ENCODE measurements around the gene PCDH1. TPM values are rescaled to one million over a fixed set of nuclear protein-coding genes. Genes with fewer than 3 reads are reported as not detected.

The PCDH1 gene
- total RNA-seq, 1 experiment from 2014 or later: 146 TPM

DNA sequence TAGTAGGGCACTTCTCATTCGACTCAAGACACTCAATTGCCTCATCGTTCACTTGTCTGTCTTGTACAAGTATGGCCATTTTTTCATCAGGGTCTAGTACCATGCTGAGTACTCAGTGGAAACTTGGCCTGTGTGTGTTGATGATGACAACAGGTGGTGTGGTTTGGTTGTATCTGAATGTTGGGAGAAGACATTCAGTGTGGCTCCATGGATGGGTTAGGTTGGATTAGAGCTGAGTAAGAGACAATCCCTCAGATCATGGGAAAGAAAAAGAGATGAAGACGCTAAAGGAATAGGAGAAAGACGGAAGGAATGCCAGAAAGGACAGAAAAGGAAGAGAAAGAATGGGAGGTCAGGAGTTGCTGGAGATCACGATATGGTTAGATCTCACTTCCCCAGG is 17.0 kb downstream of the PCDH1 start:
- CTCF ChIA-PET: no interaction called here
- Mint-ChIP-seq H3K4me1 (ENCODE audit: low read depth, unreplicated experiment) (peaks cover 50% of the 10 kb centered on the region), H3K27ac (ENCODE audit: unreplicated experiment) (peak overlapping the region; percentile 3), H3K27me3 (ENCODE audit: unreplicated experiment) (no peaks in the 10 kb centered on the region), H3K36me3 (ENCODE audit: insufficient read depth, unreplicated experiment) (peaks cover 78% of the 10 kb centered on the region), H3K4me3 (ENCODE audit: low read depth, unreplicated experiment) (no peak overlapping the region), H3K9me3 (ENCODE audit: low read depth, unreplicated experiment) (no peaks in the 10 kb centered on the region)
- BruUV-seq (replicated peaks): no TSS peak
- intact Hi-C loops (cut with micrococcal nuclease; ENCODE audit: unreplicated experiment): no loop called here
- TF ChIP-seq CTCF (IDR thresholded peaks at IDR 0.05; ENCODE audit: unreplicated experiment): no peak
- DNase-seq: no peak

- H3K27me3 Mint-ChIP-seq (ENCODE audit: unreplicated experiment): no peaks in the 10 kb centered on the region
- peak overlapping the region; percentile 1 for H3K27ac Mint-ChIP-seq (ENCODE audit: unreplicated experiment)
- DNase-seq: no peak
- intact Hi-C loops (cut with micrococcal nuclease; ENCODE audit: unreplicated experiment): no loop called here
- BruUV-seq (replicated peaks): no TSS peak
- H3K4me1 Mint-ChIP-seq (ENCODE audit: low read depth, unreplicated experiment): peaks cover 50% of the 10 kb centered on the region
- peaks cover 76% of the 10 kb centered on the region for H3K36me3 Mint-ChIP-seq (ENCODE audit: insufficient read depth, unreplicated experiment)
- no peaks in the 10 kb centered on the region for H3K9me3 Mint-ChIP-seq (ENCODE audit: low read depth, unreplicated experiment)
- TF ChIP-seq CTCF (IDR thresholded peaks at IDR 0.05; ENCODE audit: unreplicated experiment): no peak
- CTCF ChIA-PET: interaction anchor here (1.0 kb wide), 1 partner anchor 8 kb away, joined by 3 read pairs; no protein-coding TSS in a partner anchor
- no peak overlapping the region for H3K4me3 Mint-ChIP-seq (ENCODE audit: low read depth, unreplicated experiment)
Measured at GRCh38 chr5:141858079-141858765, 20.0 kb downstream of the PCDH1 start.

- H3K4me1 Mint-ChIP-seq (ENCODE audit: low read depth, unreplicated experiment): peaks cover 50% of the 10 kb centered on the region
- CTCF ChIA-PET: no interaction called here
Measured at GRCh38 chr5:141857226-141857625, 21.0 kb downstream of the PCDH1 start.

DNA sequence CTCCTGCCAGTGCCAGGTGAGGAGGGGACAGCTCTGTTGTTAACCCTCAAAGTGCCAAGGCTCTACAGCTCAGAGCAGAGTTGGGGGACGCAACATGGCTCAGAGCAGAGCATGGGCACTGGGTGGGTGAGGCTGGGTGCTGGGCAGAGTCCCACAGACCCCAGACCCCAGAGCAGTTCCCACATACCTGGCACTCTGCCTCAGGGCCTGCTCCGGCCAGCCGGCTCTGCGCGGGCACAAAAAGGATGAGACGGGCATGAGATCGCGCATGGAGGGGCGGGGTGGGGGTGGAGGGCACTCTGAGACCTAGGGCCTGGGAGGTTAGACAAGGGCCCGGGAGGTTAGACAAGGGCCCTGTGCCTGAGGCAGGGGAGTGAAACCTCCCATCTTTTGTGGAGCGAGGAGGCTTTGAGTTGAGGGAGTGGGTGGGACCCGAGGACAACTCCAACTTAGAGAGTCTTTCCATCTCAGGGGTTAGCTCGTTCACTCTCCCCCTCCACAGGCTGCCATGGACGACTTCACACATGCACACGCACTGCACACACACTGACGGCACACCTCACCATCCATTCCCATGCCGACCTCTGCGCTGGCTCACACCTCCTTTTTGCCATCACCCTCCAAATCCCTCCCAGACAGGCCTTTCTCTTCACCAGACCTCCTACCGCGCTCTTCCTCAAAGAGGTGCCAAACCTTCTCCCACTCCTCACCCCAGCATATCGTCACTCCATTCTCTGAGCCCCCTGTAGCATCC is 22.0 kb downstream of the PCDH1 start:
- no TSS peak for BruUV-seq (replicated peaks)
- intact Hi-C loops (cut with micrococcal nuclease; ENCODE audit: unreplicated experiment): no loop called here
- H3K27me3 Mint-ChIP-seq (ENCODE audit: unreplicated experiment): no peaks in the 10 kb centered on the region
- peaks cover 50% of the 10 kb centered on the region for H3K4me1 Mint-ChIP-seq (ENCODE audit: low read depth, unreplicated experiment)
- H3K27ac Mint-ChIP-seq (ENCODE audit: unreplicated experiment): peak overlapping the region; percentile 9
- no peak overlapping the region for H3K4me3 Mint-ChIP-seq (ENCODE audit: low read depth, unreplicated experiment)
- H3K36me3 Mint-ChIP-seq (ENCODE audit: insufficient read depth, unreplicated experiment): peaks cover 77% of the 10 kb centered on the region
- H3K9me3 Mint-ChIP-seq (ENCODE audit: low read depth, unreplicated experiment): peaks cover 3% of the 10 kb centered on the region
- no peak for TF ChIP-seq CTCF (IDR thresholded peaks at IDR 0.05; ENCODE audit: unreplicated experiment)
- no peak for DNase-seq
- CTCF ChIA-PET: interaction anchor here (0.6 to 1.1 kb wide), 2 partner anchors 23 to 260 kb away, joined by 4 to 7 read pairs; no protein-coding TSS in a partner anchor

More at GRCh38 chr5:141857226-141857625, 21.0 kb downstream of the PCDH1 start:
- TF ChIP-seq CTCF (IDR thresholded peaks at IDR 0.05; ENCODE audit: unreplicated experiment): no peak
- BruUV-seq (replicated peaks): no TSS peak
- Mint-ChIP-seq H3K4me3 (ENCODE audit: low read depth, unreplicated experiment) (no peak overlapping the region), H3K9me3 (ENCODE audit: low read depth, unreplicated experiment) (no peaks in the 10 kb centered on the region), H3K36me3 (ENCODE audit: insufficient read depth, unreplicated experiment) (peaks cover 78% of the 10 kb centered on the region), H3K27ac (ENCODE audit: unreplicated experiment) (no peak overlapping the region), H3K27me3 (ENCODE audit: unreplicated experiment) (no peaks in the 10 kb centered on the region)
- intact Hi-C loops (cut with micrococcal nuclease; ENCODE audit: unreplicated experiment): no loop called here
- DNase-seq: no peak

Measured in Calu3 (cell line).